ENCODE measurements around the gene ATP6V1D.
"Not testable (repeated sequence)": the region's sequence is repeated elsewhere in the genome, so short reads cannot be mapped to it uniquely, and the experiment has no call there.

ATP6V1D gene

DNA sequence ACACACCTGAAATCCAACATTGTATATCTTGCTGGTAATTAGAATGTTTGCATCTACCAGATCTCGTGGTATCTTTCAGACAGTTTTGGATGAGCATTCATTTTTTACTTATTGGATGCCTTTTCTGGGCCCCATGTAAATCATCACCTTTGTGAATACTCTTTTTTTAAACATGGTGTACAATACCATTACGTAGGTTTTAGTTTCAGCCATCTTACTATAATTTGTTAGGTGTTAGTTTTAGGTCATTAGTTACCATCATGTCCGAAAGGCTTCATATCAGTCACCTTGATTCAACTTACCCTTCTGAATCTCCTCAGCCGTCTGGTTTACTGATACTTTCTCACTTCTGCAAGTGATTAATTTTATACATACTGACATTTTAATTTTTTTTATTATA, 5.9 kb upstream of the ATP6V1D start:
- no peak for DNase-seq

DNA sequence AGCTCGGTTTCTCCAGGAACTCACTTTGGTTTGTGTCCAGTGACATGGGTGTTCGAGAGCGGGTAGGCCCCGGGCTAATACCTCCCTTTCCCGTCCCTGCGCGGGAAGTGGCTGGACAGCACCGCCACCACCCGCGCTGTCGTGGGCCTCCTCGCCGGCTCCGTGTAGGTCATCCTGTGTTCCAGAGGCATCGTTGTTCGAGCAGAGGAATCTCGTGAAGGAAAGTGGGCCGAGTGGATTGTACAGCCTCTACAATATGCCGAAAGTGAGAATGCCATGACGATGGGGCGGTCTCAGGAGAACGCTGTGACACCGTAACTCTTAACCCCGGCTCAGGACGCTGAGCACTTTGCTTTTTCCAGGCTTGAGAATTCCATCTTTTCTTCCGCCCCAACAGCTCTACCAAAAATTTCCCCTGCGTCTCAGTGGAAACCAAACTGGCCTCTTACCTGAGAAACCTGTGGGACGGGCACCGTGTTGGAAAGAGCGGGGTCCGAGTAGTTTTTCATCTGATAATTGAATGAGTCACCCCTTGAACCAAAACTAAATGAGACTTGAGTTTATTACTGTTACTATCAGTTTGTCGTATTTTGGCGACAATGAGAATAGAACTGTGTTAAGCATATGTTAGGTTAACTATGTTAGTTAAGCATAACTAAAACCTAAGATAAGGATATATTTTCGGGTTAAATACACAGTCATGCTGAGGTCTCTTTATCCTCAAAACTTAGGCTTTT, 1.0 kb upstream of the ATP6V1D start:
- DNase-seq: no peak

DNA sequence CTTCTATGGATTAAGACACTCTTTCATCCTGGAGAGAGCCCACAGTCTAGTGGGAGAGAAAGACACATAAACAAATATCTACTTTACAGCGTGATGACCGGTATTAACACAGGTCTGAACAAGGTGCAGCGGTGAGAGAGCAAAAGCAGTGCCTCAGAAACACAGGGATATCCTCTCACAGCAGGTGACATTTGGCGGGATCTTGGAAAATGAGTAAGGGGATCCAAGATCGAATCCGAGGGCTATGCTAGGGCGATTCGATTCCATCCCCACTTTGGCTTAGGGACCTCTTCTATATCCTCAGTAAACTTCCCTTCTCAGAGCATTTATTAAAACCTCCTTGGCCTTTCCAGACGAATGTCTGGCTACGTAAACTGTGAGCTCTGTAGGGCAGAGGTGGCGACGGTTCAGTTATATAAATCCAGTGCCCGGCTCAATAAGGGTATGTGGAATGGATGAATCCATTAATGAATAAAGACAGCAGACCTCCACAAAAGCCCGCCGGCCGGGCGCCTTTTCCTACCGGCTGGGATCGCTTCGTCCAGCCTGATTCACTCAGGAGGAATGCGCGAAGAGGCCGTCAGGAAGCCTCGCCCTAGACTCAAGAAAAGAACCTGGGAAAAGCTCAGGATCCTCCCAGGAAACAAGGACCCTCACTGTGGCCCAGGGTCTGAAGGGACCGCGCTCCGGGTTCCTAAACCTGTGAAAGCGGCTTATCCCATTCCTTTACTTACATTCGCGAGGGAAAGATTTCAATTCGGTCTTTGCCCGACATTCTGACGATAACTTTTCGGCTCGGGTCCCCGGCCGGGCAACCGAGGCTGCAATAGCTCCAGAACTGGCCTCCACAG, 455 bp downstream of the ATP6V1D start:
- DNase-seq: no peak

DNA sequence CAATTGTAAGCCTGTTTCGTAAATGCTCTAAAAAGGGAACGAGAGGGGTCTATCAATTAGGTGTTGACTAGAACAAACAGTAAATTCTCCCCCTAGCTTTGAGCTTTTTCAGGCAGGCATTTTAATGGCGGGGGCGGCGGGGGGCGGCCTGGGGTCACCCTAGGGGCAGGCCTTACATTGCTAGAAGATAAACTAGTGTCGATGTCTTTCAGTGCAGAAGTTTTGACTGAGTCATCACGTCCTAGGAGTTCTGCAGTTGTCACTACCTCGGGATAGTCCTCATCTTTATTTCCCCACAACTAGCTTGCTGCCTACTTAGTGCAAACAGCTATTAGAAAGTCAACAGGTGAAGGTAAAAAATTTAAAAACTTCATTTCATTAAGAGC, 1.6 kb downstream of the ATP6V1D start:
- DNase-seq: no peak

DNA sequence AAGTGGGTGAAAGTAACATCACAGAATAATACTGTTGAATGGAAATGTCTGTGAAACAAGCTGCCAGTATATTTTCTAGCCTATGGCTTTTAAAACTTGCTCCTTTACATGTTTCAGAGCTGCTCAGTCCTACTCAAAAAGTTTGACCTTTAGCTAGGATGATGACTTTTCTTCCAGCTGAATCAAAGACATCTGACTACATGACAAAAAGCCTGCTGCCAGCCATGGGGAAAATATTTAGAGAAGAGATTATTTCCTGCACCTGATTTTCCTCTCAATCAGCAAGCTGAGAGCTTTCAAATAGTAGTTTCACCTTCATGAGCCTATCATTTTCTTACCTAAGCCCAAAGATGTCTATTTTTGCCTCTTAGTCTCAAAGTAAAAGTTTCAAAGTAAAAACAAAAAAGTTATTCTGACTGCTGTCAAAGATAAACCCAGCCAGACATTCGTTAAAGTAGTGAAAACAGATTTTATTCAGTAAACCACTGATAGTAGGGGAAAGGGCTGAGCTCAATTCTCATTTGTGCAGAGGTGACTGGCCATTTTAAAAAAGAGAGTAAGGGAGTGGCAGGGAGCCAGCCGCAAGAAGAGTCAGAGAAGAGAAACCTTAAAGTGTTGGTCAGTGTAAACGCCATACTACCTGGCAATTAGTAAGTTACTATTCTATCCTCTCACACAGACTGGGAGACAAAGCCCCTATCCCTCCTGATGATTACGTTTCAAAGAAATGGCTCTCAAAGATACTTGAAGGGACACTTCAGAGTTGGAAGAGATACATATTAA, 2.2 kb downstream of the ATP6V1D start:
- no peak for DNase-seq

DNA sequence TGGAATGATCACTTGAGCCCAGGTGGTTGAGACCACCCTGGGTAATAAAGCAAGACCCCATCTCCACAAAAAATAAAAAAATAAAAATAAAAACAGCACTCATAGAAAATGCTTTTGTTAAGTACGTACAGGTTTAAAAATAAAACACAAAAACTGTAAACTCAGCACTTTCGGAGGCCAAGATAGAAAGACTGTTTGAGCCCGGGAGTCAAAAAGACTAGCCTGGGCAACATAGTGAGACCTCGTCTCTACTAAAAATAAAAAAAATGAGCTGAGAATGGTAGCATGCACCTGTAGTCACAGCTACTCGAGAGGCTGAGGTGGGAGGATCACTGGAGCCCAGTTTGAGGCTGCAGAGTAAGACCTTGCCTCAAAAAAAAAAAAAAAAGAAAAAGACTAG, 7.5 kb downstream of the ATP6V1D start:
- DNase-seq: no peak

DNA sequence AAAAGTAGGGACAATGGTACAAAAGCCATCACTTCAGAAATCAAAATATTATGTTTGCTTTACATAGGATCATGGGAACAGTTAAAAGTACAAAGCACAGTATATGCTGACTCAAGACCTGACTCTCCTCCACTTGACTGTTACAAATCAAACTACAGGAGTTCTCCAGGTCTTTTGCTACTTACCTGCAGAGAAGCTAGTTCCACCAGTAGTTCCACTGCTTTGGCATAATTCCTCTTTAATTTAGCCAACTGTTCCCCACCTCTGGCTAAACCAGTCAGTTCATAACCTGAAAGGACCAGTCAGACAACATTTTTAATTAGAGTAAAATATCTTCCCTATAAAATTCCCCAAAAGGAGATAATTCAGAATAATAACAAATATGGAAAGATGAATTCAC, 14.0 kb downstream of the ATP6V1D start:
- DNase-seq: no peak

DNA sequence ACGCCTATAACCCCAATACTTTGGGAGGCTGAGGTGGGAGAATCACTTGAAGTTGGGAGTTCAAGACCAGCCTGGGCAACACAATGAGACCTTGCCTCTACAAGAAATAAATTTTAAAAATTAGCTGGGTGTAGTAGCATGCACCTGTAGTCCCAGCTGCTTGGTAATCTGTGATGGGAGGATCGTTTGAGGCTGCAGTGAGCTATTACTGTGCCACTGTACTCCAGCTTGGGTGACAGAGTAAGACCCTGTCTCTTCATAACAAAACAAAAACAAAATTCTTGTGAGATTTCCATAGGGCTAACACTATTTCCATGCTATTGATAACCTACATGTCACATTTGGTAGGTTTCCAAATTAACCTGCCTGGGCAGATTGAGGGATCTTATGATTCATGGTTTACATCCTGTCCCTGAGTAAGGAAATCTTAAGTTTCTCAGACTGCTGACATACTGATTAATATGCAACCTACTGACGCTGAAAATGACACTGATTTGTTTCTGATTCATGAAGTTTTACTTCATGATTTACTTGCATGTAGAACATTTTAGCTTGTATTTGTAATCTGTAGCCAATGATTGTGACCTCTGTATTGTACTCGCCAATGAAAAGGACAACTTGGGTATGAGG, 15.9 kb downstream of the ATP6V1D start:
- no peak for DNase-seq

DNA sequence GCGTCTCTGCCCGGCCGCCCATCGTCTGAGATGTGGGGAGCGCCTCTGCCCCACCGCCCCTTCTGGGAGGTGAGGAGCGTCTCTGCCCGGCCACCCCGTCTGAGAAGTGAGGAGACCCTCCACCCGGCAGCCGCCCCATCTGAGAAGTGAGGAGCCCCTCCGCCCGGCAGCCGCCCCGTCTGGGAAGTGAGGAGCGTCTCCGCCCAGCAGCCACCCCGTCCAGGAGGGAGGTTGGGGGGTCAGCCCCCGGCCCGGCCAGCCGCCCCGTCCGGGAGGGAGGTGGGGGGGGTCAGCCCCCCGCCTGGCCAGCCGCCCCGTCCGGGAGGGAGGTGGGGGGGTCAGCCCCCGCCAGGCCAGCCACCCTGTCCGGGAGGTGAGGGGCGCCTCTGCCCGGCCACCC, 18.4 kb downstream of the ATP6V1D start:
- DNase-seq: not testable (repeated sequence)

DNA sequence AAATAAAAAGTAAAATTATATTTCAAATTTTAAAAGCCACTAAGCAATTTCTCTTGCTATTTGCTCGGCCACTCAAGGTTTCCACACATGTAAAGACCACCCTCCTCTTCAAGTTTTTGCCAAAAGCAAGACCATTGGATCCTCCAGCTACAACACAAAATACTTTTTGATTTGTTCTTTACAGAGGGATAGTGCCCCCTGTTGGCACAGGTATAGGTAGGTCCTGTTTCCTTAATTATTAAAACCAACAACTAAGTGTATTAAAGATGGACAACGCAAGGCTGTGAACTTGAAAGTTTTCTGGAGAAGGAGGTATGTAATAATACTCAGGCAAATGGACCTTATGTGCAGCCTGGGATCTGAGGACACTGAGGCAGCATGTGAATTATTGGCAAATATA, 23.8 kb downstream of the ATP6V1D start:
- DNase-seq: no peak

DNA sequence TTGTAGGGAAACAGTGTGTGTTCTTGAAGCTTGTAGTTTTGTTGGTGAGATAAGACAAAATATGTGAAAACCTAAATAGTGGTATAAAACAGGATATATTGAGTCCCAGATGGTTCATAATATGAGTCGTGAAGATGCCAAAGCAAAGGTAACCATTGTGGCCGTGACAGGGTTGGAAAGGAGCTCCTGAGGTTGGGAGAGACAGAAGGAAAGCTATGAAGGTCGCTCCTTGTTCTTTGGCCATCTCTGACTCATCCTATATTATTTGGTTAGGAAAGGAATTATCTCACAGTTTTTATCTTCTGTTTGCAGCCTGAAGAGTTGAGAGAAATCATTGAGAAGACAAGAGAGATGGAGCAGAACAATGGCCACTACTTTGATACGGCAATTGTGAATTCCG, 27.1 kb downstream of the ATP6V1D start:
- no peak for DNase-seq

DNA sequence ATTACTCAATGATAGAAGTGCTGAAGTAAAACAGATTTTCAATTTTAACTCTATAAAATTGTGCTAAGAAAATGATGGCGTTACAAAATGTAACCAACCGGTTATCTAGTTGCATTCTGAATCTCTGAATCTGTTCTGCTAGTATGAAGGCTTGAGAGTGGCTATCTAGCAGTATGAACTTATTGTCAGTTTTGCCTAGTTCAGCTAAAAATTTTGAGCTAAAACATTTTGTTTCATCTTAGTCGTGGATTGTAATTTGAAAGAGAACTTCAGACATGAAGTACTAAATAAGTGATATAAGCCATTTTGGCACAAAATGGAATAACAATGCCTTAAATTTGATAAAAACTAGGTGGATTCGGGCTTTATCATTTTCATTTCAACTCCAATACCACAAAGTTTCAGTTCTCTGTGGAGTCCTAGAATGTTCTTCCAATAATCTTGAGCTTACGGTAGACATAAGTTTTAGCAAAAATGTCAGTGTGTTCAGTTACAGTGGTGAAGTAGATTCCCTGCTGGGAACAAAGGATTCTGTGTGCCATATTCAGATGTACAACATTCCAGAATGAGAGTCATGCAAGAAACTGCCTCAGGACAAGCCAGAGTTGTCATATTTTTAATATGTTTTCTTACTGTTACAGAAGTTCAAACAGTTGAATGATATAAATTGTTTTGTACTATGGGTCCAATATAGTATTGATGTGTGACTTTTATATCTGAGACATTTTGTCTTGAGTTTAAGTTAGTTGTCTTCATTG, 28.1 kb downstream of the ATP6V1D start:
- DNase-seq: no peak

DNA sequence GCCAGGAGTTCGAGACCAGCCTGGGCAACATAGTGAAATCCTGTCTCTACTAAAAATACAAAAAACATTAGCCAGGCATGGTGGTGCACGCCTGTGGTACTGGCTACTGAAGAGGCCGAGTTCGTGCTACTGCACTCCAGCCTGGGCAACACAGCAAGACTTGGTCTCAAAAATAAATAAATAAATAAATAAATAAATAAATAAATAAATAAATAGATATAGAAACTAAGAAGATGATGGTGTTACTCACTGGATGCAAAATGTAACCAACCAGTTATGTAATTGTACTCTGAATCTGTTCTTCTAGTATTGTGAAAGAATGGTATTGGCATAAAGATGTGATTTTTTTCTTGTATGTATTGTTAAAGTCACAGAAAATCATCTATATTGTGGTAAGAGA, 29.9 kb downstream of the ATP6V1D start:
- DNase-seq: not testable (repeated sequence)

DNA sequence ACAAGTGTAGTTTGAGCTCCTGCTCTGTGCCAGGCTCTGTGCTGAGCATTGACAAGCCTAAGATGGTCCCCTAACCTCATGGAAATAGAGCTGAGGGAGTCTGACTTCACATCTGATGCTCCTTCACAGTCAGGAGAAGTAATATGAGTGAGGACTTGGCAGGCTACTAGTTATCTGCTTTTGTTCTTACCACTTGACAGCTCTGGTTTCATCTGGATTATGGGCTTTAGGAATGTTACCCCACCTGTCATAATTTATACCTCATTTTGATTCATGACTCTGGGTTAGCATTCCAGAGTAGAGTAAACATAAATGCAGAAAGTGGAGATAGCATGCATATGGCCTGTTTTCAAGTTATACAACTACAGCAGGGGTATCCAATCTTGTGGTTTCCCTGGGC, 40.5 kb downstream of the ATP6V1D start:
- DNase-seq: no peak

DNA sequence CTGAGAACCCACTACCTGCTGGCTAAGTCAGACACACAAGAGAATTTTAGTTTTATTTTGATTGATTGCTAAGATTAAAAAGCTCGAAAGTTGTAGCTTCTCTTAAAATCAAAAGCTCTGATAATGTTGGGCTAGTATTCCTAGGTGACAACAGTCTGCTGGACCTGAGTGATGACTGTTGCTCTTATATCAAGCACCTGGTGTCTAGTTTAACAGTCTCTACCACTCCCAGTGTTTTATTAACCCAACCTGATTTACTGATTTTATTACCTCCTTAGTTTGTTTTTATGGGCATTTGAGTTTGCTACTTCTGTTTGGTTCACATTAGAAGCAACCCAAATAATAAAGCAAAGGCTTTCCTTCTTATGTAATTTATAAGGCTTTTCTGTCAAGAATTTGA, 41.8 kb downstream of the ATP6V1D start:
- no peak for DNase-seq

DNA sequence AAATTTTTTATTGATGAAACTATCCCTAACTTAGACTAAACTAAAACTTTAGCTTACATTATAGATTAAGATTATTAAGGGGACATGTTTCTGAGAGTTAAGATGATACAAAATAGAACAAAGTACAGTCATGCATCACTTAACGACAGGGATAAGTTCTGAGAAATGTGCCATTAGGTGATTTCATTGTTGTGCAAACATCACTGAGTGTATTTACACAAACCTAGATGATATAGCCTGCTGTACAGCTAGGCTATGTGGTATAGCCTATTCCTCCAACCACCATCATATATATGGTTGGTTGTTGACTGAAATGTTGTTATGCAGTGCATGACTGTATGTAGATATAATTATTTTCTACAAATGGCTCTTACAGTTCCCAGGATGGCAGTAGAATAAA, 46.5 kb downstream of the ATP6V1D start:
- DNase-seq: no peak

DNA sequence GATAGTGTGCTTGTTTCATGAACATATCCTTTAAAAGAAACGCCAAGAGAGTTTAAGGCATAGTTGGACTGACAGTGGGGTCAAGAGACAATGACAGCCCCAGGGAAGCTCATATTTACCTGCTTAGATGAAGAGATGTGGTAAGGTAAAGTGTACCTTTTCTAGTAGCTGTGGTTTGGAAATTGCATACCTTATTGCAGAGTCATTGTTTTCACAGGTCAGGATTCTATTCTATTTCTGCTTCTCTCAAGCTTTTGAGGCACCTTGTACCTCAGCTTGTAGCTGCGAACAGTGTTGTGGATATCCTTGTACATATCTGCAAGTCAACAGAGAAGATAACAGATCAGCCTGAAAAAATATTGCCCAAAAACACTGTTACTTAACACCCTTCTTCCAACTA, 47.7 kb downstream of the ATP6V1D start:
- no peak for DNase-seq
